T-helper 1 cell treated with Interleukin-12 subunit alpha and Interleukin-12 subunit beta and Interleukin-4 antibody, amounts not matched to agents 30 μg/mL and 1 μg/mL, for 36 hours (primary cell): ENCODE measurements around the gene TMED10.

Experiments
- H3K27ac Mint-ChIP-seq: one replicate; pipeline ENCODE4 v1.8.0; 2021; ENCODE audit warnings: mild to moderate bottlenecking, mixed read lengths
- H3K27me3 Mint-ChIP-seq: one replicate; pipeline ENCODE4 v1.8.0; 2021; ENCODE audit warnings: low read depth, mixed read lengths
- H3K36me3 Mint-ChIP-seq: one replicate; pipeline ENCODE4 v1.8.0; 2021; ENCODE audit warnings: low read depth, mixed read lengths
- H3K4me1 Mint-ChIP-seq: one replicate; pipeline ENCODE4 v1.8.0; 2021; ENCODE audit warnings: low read depth, mixed read lengths
- H3K4me3 Mint-ChIP-seq: one replicate; pipeline ENCODE4 v1.8.0; 2021; ENCODE audit warnings: mild to moderate bottlenecking, moderate library complexity, mixed read lengths
- H3K9me3 Mint-ChIP-seq: one replicate; pipeline ENCODE4 v1.8.0; 2021; ENCODE audit warnings: mixed read lengths

Gene TMED10

DNA sequence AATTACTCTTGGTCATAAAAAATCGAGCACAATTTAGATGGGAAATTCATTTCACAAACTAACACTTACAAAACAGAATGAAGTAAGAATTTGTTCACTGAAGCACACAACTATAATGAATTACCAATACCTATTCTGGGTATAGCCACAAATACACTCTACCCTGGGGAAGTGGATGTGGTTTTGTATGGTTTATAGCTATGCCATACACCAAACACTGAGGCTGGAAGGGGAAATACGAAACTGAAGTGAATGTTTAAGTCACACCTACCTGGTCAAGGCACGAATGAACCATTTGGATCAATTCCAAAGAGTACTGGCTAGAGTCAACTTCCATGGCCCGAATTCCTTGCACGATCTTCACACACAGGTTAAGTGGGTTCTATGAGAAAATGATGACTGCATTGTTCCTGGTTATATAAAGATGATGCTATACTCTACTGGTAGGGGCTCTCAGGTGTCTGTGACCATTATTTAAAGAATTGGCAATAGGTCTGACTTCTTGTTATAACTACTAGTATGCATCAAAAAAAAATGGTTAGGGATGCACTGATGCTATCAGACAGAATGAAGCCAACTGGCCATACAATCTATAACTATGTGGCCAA, 62.4 kb downstream of the TMED10 start:
- peak overlapping the region; percentile 59 for H3K27ac Mint-ChIP-seq
- no peaks in the 10 kb centered on the region for H3K9me3 Mint-ChIP-seq
- peaks cover 13% of the 10 kb centered on the region for H3K4me1 Mint-ChIP-seq
- H3K27me3 Mint-ChIP-seq, result no peaks in the 10 kb centered on the region
- H3K4me3 Mint-ChIP-seq, result peak overlapping the region; percentile 29
- peaks cover 56% of the 10 kb centered on the region for H3K36me3 Mint-ChIP-seq

DNA sequence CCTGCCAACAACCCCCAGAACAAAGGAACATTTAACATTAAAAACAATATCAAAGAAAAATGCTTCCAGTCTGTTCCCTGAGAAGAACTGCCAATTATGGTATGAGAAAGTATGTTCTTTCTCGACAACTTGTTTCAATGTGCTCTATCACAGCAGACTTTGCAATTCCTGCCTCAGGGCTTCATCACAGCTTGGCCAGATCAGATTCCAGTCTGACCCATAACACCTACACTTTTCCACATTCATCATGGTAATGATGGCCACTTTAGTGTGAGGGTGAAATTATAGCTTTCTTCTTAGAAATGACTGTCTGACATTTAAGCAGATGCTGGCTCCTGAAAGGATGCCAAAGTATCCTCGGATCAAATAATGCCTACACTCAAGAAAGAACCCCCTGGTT, 66.5 kb downstream of the TMED10 start:
- Mint-ChIP-seq H3K27me3 (no peaks in the 10 kb centered on the region), H3K4me1 (peaks cover 13% of the 10 kb centered on the region), H3K36me3 (peaks cover 57% of the 10 kb centered on the region), H3K27ac (no peak overlapping the region), H3K9me3 (no peaks in the 10 kb centered on the region), H3K4me3 (no peak overlapping the region)

DNA sequence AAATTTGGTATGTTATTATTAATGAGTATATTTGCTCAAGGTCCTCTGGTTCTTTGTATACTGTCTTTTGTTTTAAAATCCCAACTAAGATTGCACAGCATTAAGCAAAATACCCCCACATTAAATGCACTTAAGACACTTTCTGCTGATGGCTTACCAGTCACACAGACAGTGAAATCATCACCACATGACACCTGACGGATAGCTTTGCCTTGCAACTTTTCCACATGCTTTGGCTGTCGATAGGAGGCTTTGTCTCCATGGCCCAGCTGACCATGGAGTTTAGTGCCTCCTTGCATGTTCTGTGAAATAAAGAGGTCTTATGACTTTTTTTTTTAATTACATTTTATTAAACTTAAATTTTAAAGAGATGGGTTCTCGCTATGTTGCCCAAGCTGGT, 69.2 kb downstream of the TMED10 start:
- no peaks in the 10 kb centered on the region for H3K4me1 Mint-ChIP-seq
- H3K4me3 Mint-ChIP-seq, result no peak overlapping the region
- H3K27me3 Mint-ChIP-seq, result no peaks in the 10 kb centered on the region
- peaks cover 55% of the 10 kb centered on the region for H3K36me3 Mint-ChIP-seq
- no peaks in the 10 kb centered on the region for H3K9me3 Mint-ChIP-seq
- H3K27ac Mint-ChIP-seq, result no peak overlapping the region

DNA sequence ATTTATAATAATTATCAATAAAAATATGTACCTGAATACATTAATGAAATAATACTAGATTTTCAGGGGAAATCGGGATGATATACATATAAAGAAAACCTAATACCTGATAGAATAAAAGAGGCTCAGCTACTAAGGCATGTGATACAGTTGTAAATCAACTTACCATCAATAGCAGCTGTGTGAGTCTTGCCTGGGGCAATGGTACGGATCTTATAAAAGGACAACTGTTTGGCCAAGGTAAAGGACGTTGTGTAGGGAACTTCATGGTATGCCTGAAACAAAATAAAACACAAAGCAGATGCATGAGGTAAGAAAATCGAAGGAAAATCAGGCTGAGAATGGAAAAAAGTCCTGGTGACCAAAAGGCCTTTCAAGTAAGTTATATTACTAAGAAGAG, 74.9 kb downstream of the TMED10 start:
- peaks cover 43% of the 10 kb centered on the region for H3K36me3 Mint-ChIP-seq
- H3K4me3 Mint-ChIP-seq, result no peak overlapping the region
- H3K27ac Mint-ChIP-seq, result no peak overlapping the region
- H3K9me3 Mint-ChIP-seq, result no peaks in the 10 kb centered on the region
- H3K27me3 Mint-ChIP-seq, result no peaks in the 10 kb centered on the region
- H3K4me1 Mint-ChIP-seq, result peaks cover 2% of the 10 kb centered on the region

DNA sequence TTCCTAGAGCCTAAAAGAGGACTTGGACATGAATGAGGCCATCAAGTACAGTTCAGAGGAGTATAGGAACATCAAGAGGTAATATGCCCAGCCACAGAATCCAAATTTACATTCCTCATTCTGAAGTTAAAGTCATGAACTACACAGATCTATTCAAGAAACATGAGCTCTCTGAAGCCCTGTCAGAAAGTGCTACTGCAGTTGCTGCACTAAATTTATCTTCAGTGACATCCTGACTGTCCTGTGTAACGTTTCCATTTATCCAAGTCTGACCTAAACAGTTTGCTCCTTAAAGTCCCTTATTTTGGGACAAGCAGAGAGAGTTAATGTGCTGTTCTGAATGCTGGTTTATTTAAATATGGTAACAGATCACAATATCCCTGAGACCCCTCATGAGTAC, 77.7 kb downstream of the TMED10 start:
- Mint-ChIP-seq H3K27ac (no peak overlapping the region), H3K4me3 (no peak overlapping the region), H3K9me3 (no peaks in the 10 kb centered on the region), H3K27me3 (no peaks in the 10 kb centered on the region), H3K4me1 (peaks cover 2% of the 10 kb centered on the region), H3K36me3 (peaks cover 37% of the 10 kb centered on the region)

DNA sequence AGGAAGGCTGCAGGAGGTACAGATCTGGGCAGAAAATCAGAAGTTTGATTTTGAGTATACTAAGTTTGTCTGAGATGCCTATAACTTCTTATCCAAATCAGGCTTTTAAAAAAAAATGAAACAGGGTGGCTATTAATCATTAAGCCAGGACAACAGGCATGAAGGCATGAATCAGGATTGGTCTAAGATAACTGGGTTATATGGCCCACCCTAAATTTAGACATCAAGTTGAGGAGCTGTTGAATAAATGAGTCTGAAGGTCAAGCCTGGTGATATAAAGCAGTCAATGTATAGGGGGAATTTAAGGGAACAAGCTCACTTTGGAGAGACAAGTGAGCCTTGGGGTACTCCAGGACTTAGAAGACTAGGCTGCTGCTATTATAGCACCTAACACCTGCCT, 78.2 kb downstream of the TMED10 start:
- H3K4me3 Mint-ChIP-seq, result no peak overlapping the region
- H3K9me3 Mint-ChIP-seq, result no peaks in the 10 kb centered on the region
- peaks cover 33% of the 10 kb centered on the region for H3K36me3 Mint-ChIP-seq

DNA sequence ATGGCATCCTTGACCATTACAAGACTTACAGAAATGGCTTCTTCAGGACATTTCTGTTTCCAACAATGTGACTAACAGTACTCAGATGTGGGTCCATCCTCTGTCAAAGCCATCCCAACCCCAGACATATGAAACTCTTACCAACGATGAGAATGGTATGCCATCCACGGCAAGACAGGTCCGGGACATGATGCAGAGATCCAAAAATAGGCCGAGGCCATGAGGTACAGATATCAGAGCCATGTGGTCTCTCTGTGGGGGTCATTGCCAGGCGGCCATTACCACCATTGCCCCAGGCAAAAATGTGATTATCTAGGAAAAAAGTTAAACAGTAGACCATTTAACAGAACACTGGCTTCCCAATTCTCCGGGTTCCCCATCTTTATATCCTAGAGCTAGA, 79.5 kb downstream of the TMED10 start:
- peaks cover 2% of the 10 kb centered on the region for H3K4me1 Mint-ChIP-seq
- no peak overlapping the region for H3K4me3 Mint-ChIP-seq
- peaks cover 31% of the 10 kb centered on the region for H3K36me3 Mint-ChIP-seq
- H3K9me3 Mint-ChIP-seq, result no peaks in the 10 kb centered on the region
- H3K27ac Mint-ChIP-seq, result no peak overlapping the region
- no peaks in the 10 kb centered on the region for H3K27me3 Mint-ChIP-seq

More for the DNA sequence above, 78.2 kb downstream of the TMED10 start:
- Mint-ChIP-seq H3K27me3 (no peaks in the 10 kb centered on the region), H3K4me1 (peaks cover 2% of the 10 kb centered on the region), H3K27ac (no peak overlapping the region)

DNA sequence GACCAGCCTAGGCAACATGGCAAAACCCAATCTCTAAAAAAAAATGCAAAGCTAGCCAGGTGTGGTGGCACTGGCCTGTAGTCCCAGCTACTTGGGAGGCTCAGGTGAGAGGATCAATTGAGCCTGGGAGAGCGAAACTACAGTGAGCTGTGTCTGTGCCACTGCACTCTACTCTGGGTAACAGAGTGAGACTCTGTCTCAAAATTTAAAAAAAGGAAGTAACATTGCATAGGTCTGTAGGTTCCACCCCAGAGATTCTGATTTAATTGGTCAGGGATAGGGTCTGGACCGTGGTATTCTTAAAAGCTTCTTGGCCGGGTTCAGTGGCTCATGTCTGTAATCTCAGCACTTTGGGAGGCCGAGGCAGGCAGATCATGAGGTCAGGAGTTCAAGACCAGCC, 80.7 kb downstream of the TMED10 start:
- Mint-ChIP-seq H3K27ac (no peak overlapping the region), H3K27me3 (no peaks in the 10 kb centered on the region), H3K36me3 (peaks cover 31% of the 10 kb centered on the region), H3K4me3 (no peak overlapping the region), H3K4me1 (peaks cover 2% of the 10 kb centered on the region), H3K9me3 (no peaks in the 10 kb centered on the region)

DNA sequence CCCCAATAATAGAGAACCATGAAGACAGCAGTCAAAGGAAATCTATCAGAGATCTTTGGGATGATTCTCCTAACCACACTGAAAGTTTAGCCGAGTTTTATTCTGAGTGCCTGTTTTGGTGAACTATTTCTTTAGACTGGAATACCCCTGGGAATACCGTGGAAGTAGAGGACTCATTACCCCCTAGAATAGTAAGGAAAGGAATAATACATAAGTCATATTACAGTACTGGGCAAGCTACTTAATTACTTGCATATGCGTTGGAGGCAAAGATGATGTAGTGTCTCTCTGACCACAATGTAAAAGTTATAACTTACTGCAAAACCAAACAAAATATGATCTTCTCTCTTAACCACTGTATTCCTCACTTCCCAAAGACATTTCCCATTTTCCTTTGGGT, 81.5 kb downstream of the TMED10 start:
- Mint-ChIP-seq H3K27ac (no peak overlapping the region), H3K4me1 (peaks cover 2% of the 10 kb centered on the region), H3K9me3 (no peaks in the 10 kb centered on the region), H3K4me3 (no peak overlapping the region), H3K27me3 (no peaks in the 10 kb centered on the region), H3K36me3 (peaks cover 33% of the 10 kb centered on the region)

DNA sequence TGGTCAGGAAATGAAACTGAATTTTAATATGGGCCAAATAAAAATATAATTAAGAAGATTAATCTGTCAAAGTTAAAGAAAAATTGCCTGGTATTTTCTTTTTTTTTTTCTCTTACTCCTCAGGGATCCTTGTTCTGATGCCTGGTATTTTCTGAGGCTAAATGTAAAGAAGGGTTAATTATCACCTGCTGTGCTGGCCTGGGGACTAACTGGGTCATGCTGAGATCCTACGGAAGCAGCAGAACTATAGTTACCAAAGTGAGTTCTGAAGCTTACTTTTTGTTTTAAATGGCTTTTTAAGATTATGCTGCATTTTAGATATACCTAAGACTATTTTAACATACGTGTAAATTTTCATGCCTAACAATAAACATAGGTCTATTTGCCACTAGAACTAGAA, 83.7 kb downstream of the TMED10 start:
- H3K4me3 Mint-ChIP-seq, result no peak overlapping the region
- no peaks in the 10 kb centered on the region for H3K9me3 Mint-ChIP-seq
- no peak overlapping the region for H3K27ac Mint-ChIP-seq
- no peaks in the 10 kb centered on the region for H3K4me1 Mint-ChIP-seq
- no peaks in the 10 kb centered on the region for H3K27me3 Mint-ChIP-seq
- H3K36me3 Mint-ChIP-seq, result peaks cover 20% of the 10 kb centered on the region

DNA sequence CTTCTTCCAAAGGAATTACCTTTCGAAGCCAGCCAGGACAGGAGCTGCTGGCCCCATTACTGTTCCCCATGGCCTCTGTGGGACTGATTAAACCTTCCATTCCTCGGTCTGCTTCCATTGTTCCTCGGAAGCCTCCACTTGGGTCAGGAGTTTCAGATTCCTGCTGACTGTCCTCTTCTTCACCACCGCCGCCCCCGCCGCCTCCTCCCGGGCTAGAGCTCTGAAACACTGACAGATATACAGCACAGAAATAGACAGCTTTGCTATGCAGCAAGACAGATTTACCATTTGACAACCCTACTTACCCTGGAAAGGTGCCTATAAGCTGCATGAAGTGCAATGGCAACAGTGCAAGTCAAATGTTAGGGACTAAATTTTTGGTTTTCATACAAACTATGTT, 85.2 kb downstream of the TMED10 start:
- no peak overlapping the region for H3K4me3 Mint-ChIP-seq
- H3K4me1 Mint-ChIP-seq, result no peaks in the 10 kb centered on the region
- H3K9me3 Mint-ChIP-seq, result no peaks in the 10 kb centered on the region
- no peaks in the 10 kb centered on the region for H3K27me3 Mint-ChIP-seq
- H3K36me3 Mint-ChIP-seq, result peaks cover 22% of the 10 kb centered on the region
- no peak overlapping the region for H3K27ac Mint-ChIP-seq

DNA sequence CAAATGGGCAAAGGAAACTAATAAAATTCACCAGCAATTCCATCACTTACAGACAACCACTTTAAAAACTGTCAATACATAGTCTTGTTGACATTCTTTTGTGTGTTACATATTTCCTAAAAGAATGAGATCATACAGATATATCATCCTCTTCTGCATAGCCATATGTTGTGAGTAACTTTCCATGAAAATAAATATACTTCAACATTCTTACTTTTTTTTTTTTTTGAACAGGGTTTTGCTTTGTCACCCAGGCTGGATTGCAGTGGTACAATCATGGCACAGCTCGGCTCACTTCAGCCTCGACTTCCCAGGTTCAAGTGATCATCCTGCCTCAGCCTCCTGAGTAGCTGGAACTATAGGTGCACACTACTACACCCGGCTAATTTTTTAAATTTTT, 86.1 kb downstream of the TMED10 start:
- Mint-ChIP-seq H3K4me1 (no peaks in the 10 kb centered on the region), H3K36me3 (peaks cover 24% of the 10 kb centered on the region), H3K4me3 (no peak overlapping the region), H3K9me3 (no peaks in the 10 kb centered on the region), H3K27ac (no peak overlapping the region), H3K27me3 (no peaks in the 10 kb centered on the region)

DNA sequence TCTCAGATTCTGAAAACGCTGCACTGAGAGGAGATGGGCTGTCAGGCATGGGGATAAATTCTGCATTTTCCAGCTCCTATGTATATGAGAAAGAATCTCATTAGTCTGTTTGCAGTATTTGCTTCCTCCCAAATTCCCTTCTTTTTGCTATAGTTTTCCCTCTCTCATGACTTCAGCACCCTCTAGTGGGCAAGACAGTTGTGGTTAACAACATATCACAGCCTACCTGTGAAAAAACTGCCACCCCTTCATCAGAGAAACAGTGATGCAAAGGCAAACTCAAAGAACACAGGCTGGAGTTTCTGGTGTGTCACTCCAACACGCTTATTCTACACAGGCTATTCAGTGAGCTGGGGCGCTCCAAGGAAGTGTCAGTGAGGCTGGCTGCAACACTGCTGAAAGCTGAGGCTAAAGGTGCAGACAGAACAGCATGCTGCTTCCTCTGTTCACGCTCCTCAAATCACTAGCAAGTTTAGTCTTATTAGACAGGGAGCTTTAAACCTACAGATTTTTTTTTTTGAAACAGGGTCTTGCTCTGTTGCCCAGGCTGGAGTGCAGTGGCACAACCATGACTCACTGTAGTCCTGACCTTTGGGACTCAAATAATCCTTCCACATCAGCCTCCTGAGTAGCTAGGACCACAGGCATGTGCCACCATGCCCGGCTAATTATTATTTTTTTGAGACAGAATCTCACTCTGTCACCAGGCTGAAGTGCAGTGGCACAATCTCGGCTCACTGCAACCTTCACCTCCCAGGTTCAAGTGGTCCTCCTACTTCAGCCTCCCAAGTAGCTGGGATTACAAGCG, 87.6 kb downstream of the TMED10 start:
- Mint-ChIP-seq H3K36me3 (peaks cover 31% of the 10 kb centered on the region), H3K27ac (no peak overlapping the region), H3K9me3 (no peaks in the 10 kb centered on the region), H3K4me1 (no peaks in the 10 kb centered on the region), H3K4me3 (no peak overlapping the region), H3K27me3 (no peaks in the 10 kb centered on the region)

DNA sequence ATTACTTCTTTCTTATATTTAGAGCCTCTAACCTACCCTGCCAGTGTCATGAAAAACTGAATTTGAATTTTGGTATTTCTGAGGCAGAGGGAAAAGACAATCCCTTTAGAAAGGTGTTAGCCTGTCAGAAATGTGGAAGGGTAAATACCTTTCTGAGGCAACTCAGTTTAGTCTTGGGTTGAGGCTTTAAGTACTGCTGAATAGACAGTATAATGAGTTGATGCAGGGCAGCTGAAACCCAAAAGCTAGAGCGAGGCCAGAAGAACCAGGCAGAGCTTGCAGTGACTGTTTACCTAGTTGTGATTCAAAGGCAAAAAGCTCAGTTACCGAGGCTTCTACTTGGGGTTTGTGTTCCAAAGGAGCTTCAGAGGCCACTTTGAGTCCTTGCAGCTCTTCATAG, 88.3 kb downstream of the TMED10 start:
- Mint-ChIP-seq H3K4me3 (no peak overlapping the region), H3K27ac (no peak overlapping the region), H3K9me3 (no peaks in the 10 kb centered on the region), H3K36me3 (peaks cover 33% of the 10 kb centered on the region), H3K4me1 (no peaks in the 10 kb centered on the region), H3K27me3 (no peaks in the 10 kb centered on the region)

DNA sequence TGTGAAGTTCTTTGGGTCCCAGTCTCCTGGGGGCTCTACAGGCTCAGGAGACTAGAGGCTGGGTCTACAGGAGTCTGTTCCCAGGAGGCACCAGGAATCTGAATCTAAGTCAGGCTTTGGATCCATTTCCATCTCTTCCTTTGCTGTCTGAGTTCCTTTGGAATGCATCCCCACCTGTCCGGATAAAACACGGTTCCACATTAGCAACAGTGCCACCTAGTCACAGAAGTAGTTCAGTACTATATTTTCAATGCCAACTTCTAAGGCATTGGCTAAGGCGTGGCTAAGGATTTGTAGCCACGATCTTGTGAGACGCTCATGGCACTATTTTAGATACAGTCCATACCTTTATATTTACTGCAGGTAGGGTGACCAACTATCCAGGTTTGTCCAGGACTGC, 91.9 kb downstream of the TMED10 start:
- Mint-ChIP-seq H3K27me3 (no peaks in the 10 kb centered on the region), H3K36me3 (peaks cover 28% of the 10 kb centered on the region), H3K4me3 (no peak overlapping the region), H3K27ac (no peak overlapping the region), H3K4me1 (no peaks in the 10 kb centered on the region), H3K9me3 (no peaks in the 10 kb centered on the region)
